Measurements from ENCODE around the gene GRPEL1.

DNA sequence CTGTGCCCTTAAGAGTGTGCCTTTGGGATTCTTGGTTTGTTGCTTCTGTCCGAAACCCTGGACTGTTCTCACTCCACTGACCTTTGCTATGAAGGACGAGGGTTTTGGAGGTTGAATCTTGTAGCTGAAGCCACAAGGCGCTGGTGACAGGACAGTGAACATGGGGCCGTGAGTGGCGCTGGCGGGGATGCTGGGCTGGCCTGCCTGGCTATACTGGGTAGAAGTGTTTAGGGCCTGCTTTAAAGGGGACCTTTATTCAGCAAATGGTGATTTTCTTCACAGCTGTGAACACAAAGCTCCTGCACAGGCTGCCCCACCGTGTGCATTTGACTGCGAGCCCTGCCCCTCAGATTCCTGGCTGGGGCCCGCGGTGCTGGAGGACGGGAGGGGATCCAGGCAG lies 51.8 kb downstream of the GRPEL1 start:
- no peak for TF ChIP-seq EZH2 (IDR thresholded peaks at IDR 0.05; ENCODE audit: borderline replicate concordance)
- TF ChIP-seq, protein P1, sequence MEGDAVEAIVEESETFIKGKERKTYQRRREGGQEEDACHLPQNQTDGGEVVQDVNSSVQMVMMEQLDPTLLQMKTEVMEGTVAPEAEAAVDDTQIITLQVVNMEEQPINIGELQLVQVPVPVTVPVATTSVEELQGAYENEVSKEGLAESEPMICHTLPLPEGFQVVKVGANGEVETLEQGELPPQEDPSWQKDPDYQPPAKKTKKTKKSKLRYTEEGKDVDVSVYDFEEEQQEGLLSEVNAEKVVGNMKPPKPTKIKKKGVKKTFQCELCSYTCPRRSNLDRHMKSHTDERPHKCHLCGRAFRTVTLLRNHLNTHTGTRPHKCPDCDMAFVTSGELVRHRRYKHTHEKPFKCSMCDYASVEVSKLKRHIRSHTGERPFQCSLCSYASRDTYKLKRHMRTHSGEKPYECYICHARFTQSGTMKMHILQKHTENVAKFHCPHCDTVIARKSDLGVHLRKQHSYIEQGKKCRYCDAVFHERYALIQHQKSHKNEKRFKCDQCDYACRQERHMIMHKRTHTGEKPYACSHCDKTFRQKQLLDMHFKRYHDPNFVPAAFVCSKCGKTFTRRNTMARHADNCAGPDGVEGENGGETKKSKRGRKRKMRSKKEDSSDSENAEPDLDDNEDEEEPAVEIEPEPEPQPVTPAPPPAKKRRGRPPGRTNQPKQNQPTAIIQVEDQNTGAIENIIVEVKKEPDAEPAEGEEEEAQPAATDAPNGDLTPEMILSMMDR (IDR thresholded peaks at IDR 0.05; ENCODE audit: poor library complexity): no peak
- no peak for TF ChIP-seq EZH2phosphoT487 (IDR thresholded peaks at IDR 0.05; ENCODE audit: low read depth, severe bottlenecking, unreplicated experiment)

Measured in hepatocyte (in vitro differentiated cells).